SKM-1 treated with dmso at 0.1 percent for 144 hours (cell line): ENCODE results near the gene UXT.
"Not testable (repeated sequence)": the region's sequence is repeated elsewhere in the genome, so short reads cannot be mapped to it uniquely, and the experiment has no call there.

Experiments
- DNase-seq: peaks from one replicate; lab custom pipeline; 2025; ENCODE audit not compliant: unreplicated experiment; lab: John Stamatoyannopoulos, UW

UXT gene, protein sequence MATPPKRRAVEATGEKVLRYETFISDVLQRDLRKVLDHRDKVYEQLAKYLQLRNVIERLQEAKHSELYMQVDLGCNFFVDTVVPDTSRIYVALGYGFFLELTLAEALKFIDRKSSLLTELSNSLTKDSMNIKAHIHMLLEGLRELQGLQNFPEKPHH

GRCh38 chrX:47658684-47659420 is at the start of gene UXT:
TSS of gene UXT (minus strand) at chrX:47659180. CDS start at chrX:47658927, 253 bp downstream.
- peak; percentile 84 for DNase-seq

GRCh38 chrX:47707031-47707780 is 48.2 kb upstream of the UXT start:
- DNase-seq = no peak

GRCh38 chrX:47706575-47706974 is 47.6 kb upstream of the UXT start:
- DNase-seq = no peak

GRCh38 chrX:47704736-47705135 is 45.8 kb upstream of the UXT start:
- DNase-seq = no peak

- DNase-seq = no peak
Measured at GRCh38 chrX:47697181-47697580, 38.2 kb upstream of the UXT start.

GRCh38 chrX:47690175-47690574 is 31.2 kb upstream of the UXT start:
- no peak for DNase-seq

- no peak for DNase-seq
Measured at GRCh38 chrX:47687263-47687662, 28.3 kb upstream of the UXT start.

- no peak for DNase-seq
Measured at GRCh38 chrX:47683829-47684205, 24.8 kb upstream of the UXT start.

DNA sequence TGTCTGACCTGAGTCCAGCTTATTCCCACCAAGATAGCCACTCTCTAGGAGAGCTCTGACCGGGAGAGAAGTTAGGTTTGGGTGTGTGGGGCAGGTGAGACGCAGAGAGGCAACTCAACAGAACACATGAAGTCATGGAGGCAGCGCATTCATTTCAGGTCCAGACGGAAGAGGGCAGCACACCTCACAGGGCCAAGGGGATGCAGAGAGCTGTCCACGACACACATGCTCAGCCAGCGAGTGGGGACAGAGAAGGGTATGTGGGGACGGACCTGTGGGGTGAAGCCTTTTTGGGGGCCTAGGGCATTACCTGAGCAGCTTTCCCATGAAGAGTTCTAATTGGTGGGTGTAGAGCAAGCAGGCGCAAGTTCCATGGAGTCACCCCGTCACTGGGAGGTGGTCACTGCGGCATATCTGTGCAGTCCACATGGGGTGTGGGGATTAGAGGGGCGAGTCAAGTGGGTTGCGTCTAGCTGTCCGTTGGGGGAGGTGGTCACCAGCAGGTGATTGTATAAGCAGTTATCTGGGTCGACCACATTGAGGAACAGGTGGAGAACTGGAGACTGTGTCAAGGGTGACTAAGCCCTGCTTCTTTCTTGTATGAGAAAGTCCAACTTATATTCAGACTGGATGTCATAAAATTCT is 24.3 kb upstream of the UXT start:
- no peak for DNase-seq

- not testable (repeated sequence) for DNase-seq
Measured at GRCh38 chrX:47675959-47676859, 17.2 kb upstream of the UXT start.

- DNase-seq = no peak
Measured at GRCh38 chrX:47674776-47675175, 15.8 kb upstream of the UXT start.

- DNase-seq = not testable (repeated sequence)
Measured at GRCh38 chrX:47665797-47666196, 6.8 kb upstream of the UXT start.

DNA sequence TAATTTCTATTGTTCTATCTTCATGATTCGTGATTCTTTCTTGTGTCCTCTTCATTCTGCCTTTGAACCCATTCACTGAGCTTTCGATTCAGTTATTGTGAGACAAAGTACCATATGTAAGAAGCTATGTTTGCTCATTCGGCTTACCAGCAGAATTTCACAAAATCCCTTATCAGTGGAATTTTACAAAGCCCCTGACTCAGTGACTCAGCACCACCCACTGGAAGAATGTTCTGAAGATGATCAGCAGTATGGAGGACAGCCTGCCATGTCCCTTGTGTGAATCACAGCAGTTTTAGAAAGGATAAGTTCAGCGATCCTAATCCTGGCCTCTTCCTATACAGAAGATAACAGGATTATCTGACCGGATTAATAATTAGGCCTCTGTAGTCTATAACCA is 5.8 kb upstream of the UXT start:
- DNase-seq = no peak

DNA sequence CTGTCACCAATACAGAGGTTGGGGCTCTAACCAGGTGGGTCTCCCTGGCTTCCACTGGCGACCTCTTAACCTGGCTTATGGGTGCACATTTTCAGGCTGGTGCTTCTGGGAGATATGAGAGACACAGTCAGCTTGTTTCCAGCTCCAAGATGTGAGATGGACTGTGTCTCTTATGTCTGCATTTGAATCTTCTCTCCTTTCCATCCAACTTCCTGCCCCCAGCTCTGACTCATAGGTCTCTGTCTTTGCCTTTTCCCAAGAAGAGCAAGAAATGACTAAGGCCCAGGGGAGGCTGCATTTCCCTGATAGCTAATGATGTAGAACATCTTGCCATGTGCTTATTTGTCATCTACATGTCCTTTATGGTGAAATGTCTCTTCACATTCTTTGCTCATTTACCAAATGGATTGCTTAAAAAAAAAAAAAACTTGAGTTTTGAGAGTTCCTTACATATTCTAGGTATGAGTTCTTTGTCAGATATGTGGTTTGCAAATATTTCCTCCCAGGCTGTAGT is 3.2 kb upstream of the UXT start:
- no peak for DNase-seq

GRCh38 chrX:47661539-47661938 is 2.6 kb upstream of the UXT start:
- DNase-seq = no peak

DNA sequence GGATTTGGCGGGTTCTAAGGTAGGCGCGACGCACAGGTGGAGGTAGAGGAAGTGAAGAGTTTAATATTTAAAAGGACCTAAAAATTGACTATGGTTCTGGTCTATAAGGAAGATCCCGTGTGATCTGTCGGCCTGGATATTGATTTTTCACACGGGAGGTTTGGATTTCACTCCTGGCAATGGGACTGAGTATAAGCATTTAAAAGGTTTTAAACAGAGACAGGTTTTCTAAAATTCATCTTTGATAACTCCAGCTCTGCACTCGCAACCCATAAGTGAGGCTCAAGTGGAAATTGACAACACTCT is 394 bp upstream of the UXT start:
- no peak for DNase-seq

- no peak for DNase-seq
Measured at GRCh38 chrX:47658301-47658683, 688 bp downstream of the UXT start.

- DNase-seq = no peak
Measured at GRCh38 chrX:47651043-47651905, 7.7 kb downstream of the UXT start.

DNA sequence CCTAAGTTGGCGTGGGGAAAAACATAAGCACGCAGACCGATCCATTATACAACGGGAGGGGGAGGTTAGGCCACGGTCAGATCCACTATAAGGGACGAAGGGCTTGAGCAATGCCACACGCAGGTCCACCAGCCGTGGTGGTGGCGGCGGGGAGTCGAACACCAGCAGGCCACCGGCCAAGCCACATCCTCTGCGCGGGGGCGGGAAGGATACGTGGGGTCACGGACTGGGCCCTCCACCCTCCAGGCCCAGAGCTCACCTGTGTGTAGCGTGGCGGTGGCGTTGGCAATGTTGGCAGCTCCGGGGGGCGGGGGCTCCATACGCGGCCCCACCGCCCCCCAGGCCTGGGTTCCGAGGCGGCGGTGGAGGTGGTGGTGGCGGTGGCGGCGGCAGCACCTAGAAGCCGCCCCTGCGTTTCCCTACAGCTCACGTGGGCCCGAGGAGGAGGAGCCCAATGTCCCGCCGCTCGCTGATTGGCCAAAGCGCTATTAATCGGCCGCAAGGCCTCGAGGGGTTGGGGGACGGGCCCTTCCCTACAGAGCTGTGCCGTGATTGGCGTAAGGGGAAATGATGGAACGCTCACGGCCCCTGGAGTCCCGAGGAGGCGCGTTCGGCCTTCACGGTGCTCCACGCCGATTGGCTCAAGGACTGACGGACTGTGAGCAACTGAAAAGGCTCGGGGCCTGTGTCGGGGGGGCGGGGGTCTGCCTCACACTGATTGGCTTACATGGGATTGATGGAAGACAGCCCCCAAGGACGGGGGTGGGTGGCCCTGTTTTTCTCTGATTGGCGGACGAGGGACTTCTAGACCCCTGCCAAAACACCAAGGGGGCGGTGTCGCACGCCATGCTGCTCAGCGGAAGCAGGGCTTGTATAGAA is 8.6 kb downstream of the UXT start, which contains the start of gene ELK1:
Gene ELK1, minus strand, starts transcription at position 400 of the 879 bp plus-strand sequence. CDS start 9,122 bp downstream, outside the sequence.
- DNase-seq = no peak
